ENCODE measurements around the gene LGMN. TPM values are rescaled to one million over a fixed set of nuclear protein-coding genes. Genes with fewer than 3 reads are reported as not detected.
"Not testable (repeated sequence)": the region's sequence is repeated elsewhere in the genome, so short reads cannot be mapped to it uniquely, and the experiment has no call there.

The LGMN gene
- total RNA-seq, 1 donor from 2014 or later, result 34.0 TPM

DNA sequence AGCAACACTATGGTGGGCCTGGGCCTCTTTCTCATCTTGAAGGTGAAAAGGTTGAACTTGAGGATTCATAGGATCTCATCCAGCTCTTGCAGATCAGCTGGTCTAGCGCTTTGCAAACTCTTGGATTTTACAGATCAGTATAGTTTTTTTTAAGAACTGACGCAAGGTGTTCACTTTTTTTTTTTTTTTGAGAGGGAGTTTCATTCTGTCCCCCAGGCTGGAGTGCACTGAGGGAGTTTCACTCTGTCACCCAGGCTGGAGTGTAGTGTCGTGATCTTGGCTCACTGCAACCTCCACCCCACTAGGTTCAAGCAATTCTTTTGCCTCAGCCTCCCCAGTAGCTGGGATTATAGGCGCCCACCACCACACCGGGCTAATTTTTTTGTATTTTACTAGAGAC, 20.4 kb upstream of the LGMN start:
- Histone ChIP-seq H3K4me3 (ENCODE audit: low read depth, low read length) (no peak overlapping the region), H3K36me3 (ENCODE audit: control insufficient read depth, insufficient read depth, low read length) (no peaks in the 10 kb centered on the region), H3K27me3 (ENCODE audit: control insufficient read depth, insufficient read depth, low read length) (no peaks in the 10 kb centered on the region)
- FAIRE-seq (no peak), DNase-seq (ENCODE audit: low read depth) (no peak)
- TF ChIP-seq CTCF (IDR thresholded peaks at IDR 0.05; ENCODE audit: insufficient read depth, low read length, severe bottlenecking), result no peak

GRCh38 chr14:92768236-92768635, 19.8 kb upstream of the LGMN start:
- H3K4me3 ChIP-seq (ENCODE audit: low read depth, low read length); H3K36me3 ChIP-seq (ENCODE audit: control insufficient read depth, insufficient read depth, low read length); H3K27me3 ChIP-seq (ENCODE audit: control insufficient read depth, insufficient read depth, low read length); DNase-seq (ENCODE audit: low read depth): not testable (repeated sequence)
- FAIRE-seq, result peak; percentile 7

- not testable (repeated sequence) for H3K4me3 ChIP-seq (ENCODE audit: low read depth, low read length); H3K36me3 ChIP-seq (ENCODE audit: control insufficient read depth, insufficient read depth, low read length); DNase-seq (ENCODE audit: low read depth); H3K27me3 ChIP-seq (ENCODE audit: control insufficient read depth, insufficient read depth, low read length)
- peak; percentile 97 for FAIRE-seq
Measured at GRCh38 chr14:92763666-92764631, 15.5 kb upstream of the LGMN start.

- no peaks in the 10 kb centered on the region for H3K36me3 ChIP-seq (ENCODE audit: control insufficient read depth, insufficient read depth, low read length)
- no peak for TF ChIP-seq CTCF (IDR thresholded peaks at IDR 0.05; ENCODE audit: insufficient read depth, low read length, severe bottlenecking)
- DNase-seq (ENCODE audit: low read depth), result peak; percentile 36
- FAIRE-seq, result no peak
- no peaks in the 10 kb centered on the region for H3K27me3 ChIP-seq (ENCODE audit: control insufficient read depth, insufficient read depth, low read length)
- H3K4me3 ChIP-seq (ENCODE audit: low read depth, low read length), result no peak overlapping the region
Measured at GRCh38 chr14:92760524-92760805, 12.0 kb upstream of the LGMN start.

GRCh38 chr14:92759679-92760523, 11.5 kb upstream of the LGMN start:
- no peak for FAIRE-seq
- H3K4me3 ChIP-seq (ENCODE audit: low read depth, low read length), result no peak overlapping the region
- no peak for TF ChIP-seq CTCF (IDR thresholded peaks at IDR 0.05; ENCODE audit: insufficient read depth, low read length, severe bottlenecking)
- H3K36me3 ChIP-seq (ENCODE audit: control insufficient read depth, insufficient read depth, low read length), result no peaks in the 10 kb centered on the region
- H3K27me3 ChIP-seq (ENCODE audit: control insufficient read depth, insufficient read depth, low read length), result no peaks in the 10 kb centered on the region
- DNase-seq (ENCODE audit: low read depth), result no peak

- DNase-seq (ENCODE audit: low read depth) (peak; percentile 44), FAIRE-seq (no peak)
Measured at GRCh38 chr14:92759300-92759678, 10.9 kb upstream of the LGMN start.

More at GRCh38 chr14:92759300-92759678, 10.9 kb upstream of the LGMN start:
- Histone ChIP-seq H3K4me3 (ENCODE audit: low read depth, low read length) (no peak overlapping the region), H3K27me3 (ENCODE audit: control insufficient read depth, insufficient read depth, low read length) (no peaks in the 10 kb centered on the region), H3K36me3 (ENCODE audit: control insufficient read depth, insufficient read depth, low read length) (no peaks in the 10 kb centered on the region)
- TF ChIP-seq CTCF (IDR thresholded peaks at IDR 0.05; ENCODE audit: insufficient read depth, low read length, severe bottlenecking), result no peak
